Stimulated activated memory B cell treated with anti-CD40 and anti-IgM and Interleukin-4, amounts not matched to agents 10 μg/mL and 1 μg/mL and 100 μg/mL, for 72 hours (primary cell): ENCODE data around the gene MKI67.

ENCODE experiments used
- ATAC-seq: fragments of 150-1000 bp; cut with Tn5 transposase; 2 replicates; pipeline ENCODE4 v1.10.0; 2021
- H3K27ac Mint-ChIP-seq: one replicate; pipeline ENCODE4 v1.8.0; 2022; ENCODE audit warnings: mild to moderate bottlenecking, mixed read lengths
- H3K27me3 Mint-ChIP-seq: one replicate; pipeline ENCODE4 v1.8.0; 2022; ENCODE audit warnings: mixed read lengths
- H3K36me3 Mint-ChIP-seq: one replicate; pipeline ENCODE4 v1.8.0; 2022; ENCODE audit warnings: mixed read lengths
- H3K4me1 Mint-ChIP-seq: one replicate; pipeline ENCODE4 v1.8.0; 2022; ENCODE audit warnings: mixed read lengths
- H3K4me3 Mint-ChIP-seq: one replicate; pipeline ENCODE4 v1.8.0; 2022; ENCODE audit warnings: mild to moderate bottlenecking, moderate library complexity, mixed read lengths
- H3K9me3 Mint-ChIP-seq: one replicate; pipeline ENCODE4 v1.8.0; 2022; ENCODE audit warnings: mixed read lengths

MKI67 gene

DNA sequence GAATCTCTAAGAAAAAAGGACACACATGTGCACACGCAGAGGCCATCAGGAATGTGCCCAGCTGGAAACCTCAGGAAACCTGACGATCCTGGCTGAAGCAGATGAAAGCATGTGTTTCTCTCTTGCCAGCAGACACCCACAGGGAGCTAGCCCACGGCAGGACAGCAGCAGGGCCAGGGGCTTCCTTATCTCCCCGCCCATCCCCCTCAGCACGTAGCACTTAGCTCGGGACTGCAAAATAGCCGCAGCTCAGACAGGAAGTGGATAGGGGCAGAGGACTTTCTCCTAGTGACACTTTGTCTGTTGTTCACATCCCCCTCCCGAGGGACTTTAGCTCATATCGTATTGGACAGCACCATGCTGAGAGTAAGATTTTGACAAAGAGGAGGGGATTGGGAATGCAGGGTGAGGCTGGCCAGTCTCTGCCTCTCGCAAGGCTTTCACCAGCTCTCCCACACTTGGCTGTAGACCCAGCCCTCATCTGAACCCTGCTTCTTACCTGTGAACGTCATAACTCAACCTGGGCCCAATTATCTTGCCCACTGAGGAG lies 63.8 kb downstream of the MKI67 start:
- no peak for ATAC-seq
- Mint-ChIP-seq H3K9me3 (peaks cover 3% of the 10 kb centered on the region), H3K36me3 (peaks cover 42% of the 10 kb centered on the region), H3K4me3 (peak overlapping the region; percentile 57), H3K4me1 (peaks cover 68% of the 10 kb centered on the region), H3K27ac (peak overlapping the region; percentile 67), H3K27me3 (no peaks in the 10 kb centered on the region)

DNA sequence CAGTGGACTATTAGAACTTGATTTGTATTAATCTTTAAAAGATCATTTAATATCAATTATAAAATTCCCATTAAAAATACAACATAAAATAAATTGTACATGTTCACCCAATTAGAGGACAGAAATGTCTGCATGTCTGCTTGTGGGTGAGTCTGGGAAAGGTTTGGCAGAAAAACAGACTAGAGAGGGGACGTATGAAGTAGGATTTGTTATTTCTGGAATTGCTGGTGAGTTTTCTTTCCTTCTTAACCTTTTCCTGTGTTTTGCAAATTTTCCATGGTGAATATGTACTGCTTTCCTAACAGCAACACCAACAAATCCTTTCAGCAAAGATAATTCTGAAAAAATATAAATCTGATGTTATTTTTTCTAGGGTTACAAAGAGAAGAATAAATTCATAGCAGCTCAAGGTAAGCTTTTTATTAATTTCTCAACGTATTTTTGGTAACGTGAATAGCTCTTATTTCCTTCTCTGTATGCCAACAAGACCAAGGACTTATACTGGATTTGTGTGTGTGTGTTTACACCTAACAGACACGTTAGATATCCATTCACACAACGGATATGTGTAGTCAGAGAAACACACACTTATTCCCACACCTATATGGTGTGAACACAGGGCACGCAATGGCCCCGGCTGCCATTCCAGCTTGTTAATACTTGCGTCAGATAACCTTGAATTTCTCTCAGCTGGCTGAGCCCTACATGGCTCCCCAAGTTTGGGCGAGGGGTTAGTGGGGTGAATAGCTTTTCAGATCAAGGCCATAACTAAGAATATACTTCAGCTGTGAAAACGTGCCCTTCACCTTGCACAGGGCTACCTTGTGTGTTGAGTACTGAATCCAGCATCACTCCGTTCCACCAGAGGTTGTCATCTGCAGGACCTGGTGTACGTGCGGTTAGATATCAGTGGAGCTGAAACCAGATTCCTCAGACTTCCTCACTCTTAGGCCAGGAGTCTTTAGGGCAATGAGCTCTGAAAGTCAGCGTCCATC lies 64.6 kb downstream of the MKI67 start:
- no peak for ATAC-seq

GRCh38 chr10:128060341-128061250 lies 65.6 kb downstream of the MKI67 start:
- no peak overlapping the region for H3K4me3 Mint-ChIP-seq
- H3K27me3 Mint-ChIP-seq = no peaks in the 10 kb centered on the region
- no peak for ATAC-seq
- no peaks in the 10 kb centered on the region for H3K9me3 Mint-ChIP-seq
- H3K36me3 Mint-ChIP-seq = peaks cover 38% of the 10 kb centered on the region
- H3K27ac Mint-ChIP-seq = no peak overlapping the region
- peaks cover 50% of the 10 kb centered on the region for H3K4me1 Mint-ChIP-seq

More for the DNA sequence above, 64.6 kb downstream of the MKI67 start:
- no peaks in the 10 kb centered on the region for H3K9me3 Mint-ChIP-seq
- peaks cover 60% of the 10 kb centered on the region for H3K4me1 Mint-ChIP-seq
- peaks cover 38% of the 10 kb centered on the region for H3K36me3 Mint-ChIP-seq
- no peaks in the 10 kb centered on the region for H3K27me3 Mint-ChIP-seq
- no peak overlapping the region for H3K4me3 Mint-ChIP-seq
- H3K27ac Mint-ChIP-seq = peak overlapping the region; percentile 67

GRCh38 chr10:128059982-128060293 lies 66.3 kb downstream of the MKI67 start:
- Mint-ChIP-seq H3K36me3 (peaks cover 39% of the 10 kb centered on the region), H3K27ac (no peak overlapping the region), H3K9me3 (no peaks in the 10 kb centered on the region), H3K4me3 (no peak overlapping the region), H3K27me3 (no peaks in the 10 kb centered on the region), H3K4me1 (peaks cover 44% of the 10 kb centered on the region)
- ATAC-seq = no peak

- no peak for ATAC-seq
- H3K9me3 Mint-ChIP-seq = no peaks in the 10 kb centered on the region
- H3K4me3 Mint-ChIP-seq = no peak overlapping the region
- no peaks in the 10 kb centered on the region for H3K27me3 Mint-ChIP-seq
- peaks cover 39% of the 10 kb centered on the region for H3K4me1 Mint-ChIP-seq
- H3K36me3 Mint-ChIP-seq = peaks cover 41% of the 10 kb centered on the region
- H3K27ac Mint-ChIP-seq = no peak overlapping the region
Observed at GRCh38 chr10:128059266-128059981, 66.8 kb downstream of the MKI67 start.

DNA sequence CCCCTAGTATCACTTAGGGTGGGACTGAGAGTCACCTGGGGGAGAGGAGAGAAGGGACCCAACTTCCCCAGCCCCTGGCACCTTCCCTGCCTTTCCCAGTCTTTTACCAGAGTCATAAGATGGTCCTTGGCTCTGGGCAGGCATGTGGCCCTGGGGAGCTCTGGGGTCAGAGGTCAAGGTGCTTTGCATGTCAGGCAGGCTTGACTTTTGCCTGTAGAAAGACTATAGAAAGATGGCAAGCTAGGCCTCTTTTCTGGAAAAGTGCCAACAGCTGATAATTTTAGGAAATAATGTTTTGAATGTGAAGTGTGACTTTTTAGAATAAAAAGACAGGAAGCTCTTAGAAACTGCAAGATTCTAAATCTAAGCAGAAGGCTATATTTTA lies 67.5 kb downstream of the MKI67 start:
- Mint-ChIP-seq H3K9me3 (no peaks in the 10 kb centered on the region), H3K36me3 (peaks cover 46% of the 10 kb centered on the region), H3K4me3 (no peak overlapping the region), H3K27me3 (no peaks in the 10 kb centered on the region), H3K27ac (no peak overlapping the region), H3K4me1 (peaks cover 32% of the 10 kb centered on the region)
- no peak for ATAC-seq

GRCh38 chr10:128058106-128058749 lies 68.0 kb downstream of the MKI67 start:
- H3K9me3 Mint-ChIP-seq = no peaks in the 10 kb centered on the region
- no peak overlapping the region for H3K27ac Mint-ChIP-seq
- no peaks in the 10 kb centered on the region for H3K27me3 Mint-ChIP-seq
- H3K4me3 Mint-ChIP-seq = no peak overlapping the region
- peaks cover 27% of the 10 kb centered on the region for H3K4me1 Mint-ChIP-seq
- no peak for ATAC-seq
- peaks cover 46% of the 10 kb centered on the region for H3K36me3 Mint-ChIP-seq

GRCh38 chr10:128056303-128057050 lies 69.7 kb downstream of the MKI67 start:
- peaks cover 46% of the 10 kb centered on the region for H3K36me3 Mint-ChIP-seq
- ATAC-seq = no peak
- H3K4me1 Mint-ChIP-seq = peaks cover 12% of the 10 kb centered on the region

DNA sequence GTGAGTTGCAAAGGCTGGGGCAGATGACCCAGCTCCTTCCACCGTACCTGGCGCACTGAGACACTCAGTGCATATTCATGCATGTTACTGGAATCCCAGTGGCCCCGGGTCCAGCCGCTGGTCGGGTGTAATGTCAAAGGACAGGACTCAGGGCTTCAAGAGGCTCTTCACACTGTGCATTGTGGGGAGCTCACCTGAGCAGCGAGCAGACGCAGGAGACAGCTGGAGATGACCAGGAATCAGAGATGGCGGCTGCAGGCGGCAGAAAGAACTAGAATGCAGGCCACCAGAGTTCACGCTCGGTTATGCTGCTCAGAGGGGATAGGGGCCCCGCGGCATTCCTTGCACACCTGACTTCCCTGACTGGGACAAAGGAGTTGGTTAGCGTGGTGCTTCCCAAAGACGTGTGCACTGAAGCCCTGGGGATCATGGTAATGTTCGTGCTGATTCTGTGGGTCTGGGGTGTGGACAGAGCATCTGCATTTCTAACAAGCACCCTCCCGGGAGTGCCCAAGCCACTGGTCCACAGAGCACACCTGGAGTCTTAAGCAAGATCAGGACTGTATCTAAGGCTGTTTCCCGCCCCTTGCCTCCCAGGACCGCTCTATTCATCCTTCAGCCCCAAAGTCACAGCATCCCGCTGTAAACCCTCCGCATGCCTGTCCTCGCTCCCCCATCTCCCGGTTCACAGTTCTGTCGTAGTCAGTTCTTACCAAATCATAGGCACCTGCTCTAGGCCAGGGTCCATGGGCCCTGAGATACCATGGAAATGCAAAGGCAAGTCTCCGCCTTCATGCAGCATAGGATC lies 71.0 kb downstream of the MKI67 start:
- Mint-ChIP-seq H3K4me1 (peaks cover 20% of the 10 kb centered on the region), H3K27me3 (no peaks in the 10 kb centered on the region), H3K9me3 (peaks cover under 1% of the 10 kb centered on the region), H3K36me3 (peaks cover 46% of the 10 kb centered on the region), H3K27ac (no peak overlapping the region), H3K4me3 (no peak overlapping the region)
- no peak for ATAC-seq

More at GRCh38 chr10:128056303-128057050, 69.7 kb downstream of the MKI67 start:
- Mint-ChIP-seq H3K9me3 (no peaks in the 10 kb centered on the region), H3K27ac (no peak overlapping the region), H3K4me3 (no peak overlapping the region), H3K27me3 (no peaks in the 10 kb centered on the region)

DNA sequence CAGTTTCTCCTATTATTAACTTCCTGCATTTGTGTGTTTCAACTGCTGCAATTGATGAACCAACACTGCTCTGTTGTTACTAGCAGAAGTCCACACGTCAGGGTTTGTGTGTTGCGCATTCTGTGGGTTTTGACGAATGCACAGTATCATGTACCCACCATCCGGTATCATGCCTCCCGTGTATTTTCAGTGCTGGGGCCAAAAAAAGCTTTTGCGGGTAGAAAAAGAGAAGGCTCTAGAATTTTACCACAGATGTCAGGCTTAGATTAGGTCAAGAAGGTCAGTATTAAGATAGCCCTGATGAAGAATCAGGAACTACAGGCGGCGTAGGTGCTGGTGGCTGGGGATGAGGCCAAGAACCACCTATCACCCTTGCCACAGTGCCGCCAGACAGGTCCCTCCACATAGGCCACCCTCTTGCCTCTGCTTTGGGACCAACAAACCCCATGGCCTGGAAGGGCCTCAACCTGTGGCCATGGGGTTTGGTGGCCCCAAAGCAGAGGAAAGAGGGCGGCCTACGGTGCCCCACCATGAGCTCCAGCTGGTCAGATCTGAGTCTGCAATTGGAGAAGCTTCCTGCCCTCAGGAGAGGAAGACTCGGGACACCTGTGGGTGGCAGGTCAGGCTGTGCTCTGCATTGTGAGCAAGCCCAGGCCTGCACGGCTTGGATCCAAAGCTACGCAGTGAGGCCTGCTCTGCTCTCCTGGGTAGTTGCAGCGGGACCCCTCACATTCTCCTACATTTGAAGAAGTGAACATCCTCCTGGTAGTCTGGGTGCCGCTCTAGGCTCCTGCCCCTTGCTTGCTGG lies 71.9 kb downstream of the MKI67 start:
- H3K36me3 Mint-ChIP-seq = peaks cover 49% of the 10 kb centered on the region
- peaks cover 3% of the 10 kb centered on the region for H3K9me3 Mint-ChIP-seq
- ATAC-seq = no peak
- no peak overlapping the region for H3K27ac Mint-ChIP-seq
- peaks cover 22% of the 10 kb centered on the region for H3K4me1 Mint-ChIP-seq
- no peaks in the 10 kb centered on the region for H3K27me3 Mint-ChIP-seq
- no peak overlapping the region for H3K4me3 Mint-ChIP-seq

- no peak overlapping the region for H3K4me3 Mint-ChIP-seq
- H3K36me3 Mint-ChIP-seq = peaks cover 51% of the 10 kb centered on the region
- peaks cover 27% of the 10 kb centered on the region for H3K4me1 Mint-ChIP-seq
- H3K9me3 Mint-ChIP-seq = peaks cover 3% of the 10 kb centered on the region
- no peak for ATAC-seq
- H3K27ac Mint-ChIP-seq = no peak overlapping the region
- no peaks in the 10 kb centered on the region for H3K27me3 Mint-ChIP-seq
Observed at GRCh38 chr10:128053356-128053755, 72.9 kb downstream of the MKI67 start.

GRCh38 chr10:128052696-128053095 lies 73.5 kb downstream of the MKI67 start:
- ATAC-seq = no peak
- H3K4me1 Mint-ChIP-seq = peaks cover 32% of the 10 kb centered on the region
- peaks cover 50% of the 10 kb centered on the region for H3K36me3 Mint-ChIP-seq
- no peaks in the 10 kb centered on the region for H3K27me3 Mint-ChIP-seq
- no peak overlapping the region for H3K27ac Mint-ChIP-seq
- H3K9me3 Mint-ChIP-seq = peaks cover 3% of the 10 kb centered on the region
- no peak overlapping the region for H3K4me3 Mint-ChIP-seq
